Natural killer cell treated with Interleukin-12 subunit alpha and Interleukin-12 subunit beta and Interleukin-15 and Interleukin-18, amount 100 ng/mL, for 72 hours (primary cell): ENCODE data around the gene SMARCE1. TPM values are rescaled to one million over a fixed set of nuclear protein-coding genes. Genes with fewer than 3 reads are reported as not detected.

Source experiments
- ATAC-seq, 2 donors: fragments of 150-1000 bp; cut with Tn5 transposase in 1 of 2; sonication (Bioruptor Pico), chemical (Tn5 transposase) in 1 of 2; 2 replicates each; pipeline ENCODE4 v1.10.0; 2021
- DNase-seq: peaks from one replicate; pipeline ENCODE4 v3.0.0; 2022; ENCODE audit warnings: low spot score
- H3K27ac Mint-ChIP-seq, 2 donors: 1 replicate in 1 of 2; 2 replicates in 1 of 2; pipeline ENCODE4 v1.8.0; 2022; ENCODE audit warnings: mixed read lengths in 2 of 2, mild to moderate bottlenecking in 1 of 2, moderate library complexity in 1 of 2
- H3K27me3 Mint-ChIP-seq, 2 donors: 1 replicate in 1 of 2; 2 replicates in 1 of 2; pipeline ENCODE4 v1.8.0; 2022; ENCODE audit warnings: mixed read lengths in 2 of 2
- H3K36me3 Mint-ChIP-seq: one replicate; pipeline ENCODE4 v1.8.0; 2022; ENCODE audit warnings: mixed read lengths
- H3K4me1 Mint-ChIP-seq, 2 donors: 1 replicate in 1 of 2; 2 replicates in 1 of 2; pipeline ENCODE4 v1.8.0; 2022; ENCODE audit warnings: low read depth in 2 of 2, mixed read lengths in 2 of 2, mild to moderate bottlenecking in 1 of 2
- H3K4me3 Mint-ChIP-seq: one replicate; pipeline ENCODE4 v1.8.0; 2022; ENCODE audit warnings: mixed read lengths
- H3K9me3 Mint-ChIP-seq: 2 replicates; pipeline ENCODE4 v1.8.0; 2022; ENCODE audit warnings: mixed read lengths
- total RNA-seq, 2 donors: library from RNA; stranded (reverse); gene quantifications; one replicate each; pipeline ENCODE4 v1.2.3, GENCODE V29; 2022

SMARCE1 gene
- total RNA-seq, 2 donors from 2014 or later: 76.2 to 94.6 TPM

DNA sequence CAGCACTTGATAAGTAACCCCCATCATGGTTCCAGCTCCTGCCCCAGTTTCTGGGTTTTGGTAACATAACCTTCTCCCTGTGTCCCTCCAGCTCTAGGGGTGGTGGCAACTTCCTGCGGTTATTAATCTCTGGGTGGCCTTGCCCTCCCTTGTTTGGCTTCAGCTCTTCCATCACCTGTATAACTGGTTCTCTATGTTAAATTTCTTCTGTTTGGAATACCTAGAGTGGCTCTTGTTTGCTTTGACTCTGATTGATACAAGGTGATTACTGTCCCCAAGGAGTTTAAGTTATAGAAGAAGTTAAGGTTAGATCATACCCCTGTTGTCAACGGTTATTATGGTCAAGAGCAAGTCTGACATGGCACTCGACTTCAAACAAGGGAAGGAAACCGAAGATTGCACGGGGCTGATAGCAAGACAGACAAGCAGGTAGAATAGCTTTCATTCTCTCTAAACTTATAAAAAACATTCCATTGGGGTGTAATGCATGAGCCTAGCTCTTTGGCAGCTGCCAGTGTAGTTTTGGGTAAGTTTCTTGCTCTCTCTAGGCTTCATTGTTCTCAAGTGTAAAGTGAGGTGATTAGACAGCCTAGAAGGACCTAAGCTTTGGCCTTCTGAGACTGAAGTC, 71.4 kb downstream of the SMARCE1 start:
- peaks cover 15% of the 10 kb centered on the region for H3K9me3 Mint-ChIP-seq
- H3K27ac Mint-ChIP-seq: peak overlapping the region in 1 of 2 donors; percentile 3
- H3K4me3 Mint-ChIP-seq: no peak overlapping the region
- ATAC-seq (no peak), DNase-seq (no peak)
- peaks cover 49% of the 10 kb centered on the region for H3K36me3 Mint-ChIP-seq
- peaks cover 15 to 28% of the 10 kb centered on the region in 2 donors for H3K4me1 Mint-ChIP-seq
- H3K27me3 Mint-ChIP-seq: peaks cover 9 to 10% of the 10 kb centered on the region in 2 donors

Other genes starting within 250 kb of the SMARCE1 start
- gene TOP2A, start 229.9 kb downstream of the SMARCE1 start, total RNA-seq: 100 to 1,000 TPM in 1 of 2 donors, 10 to 100 TPM in 1; 96.7 to 116 TPM
- gene IGFBP4, start 204.4 kb downstream of the SMARCE1 start, total RNA-seq: under 1 TPM; 0.59 to 0.88 TPM
- gene TNS4, start 146.2 kb downstream of the SMARCE1 start, total RNA-seq: 1 to 10 TPM in 1 of 2 donors, under 1 TPM in 1; 0.76 to 2.9 TPM
- gene CCR7, start 82.3 kb downstream of the SMARCE1 start, total RNA-seq: 10 to 100 TPM; 65.7 to 71.1 TPM
- not detected for gene KRT222, start 17.4 kb upstream of the SMARCE1 start, total RNA-seq
- gene KRT24, start 55.9 kb upstream of the SMARCE1 start, total RNA-seq: not detected
- gene KRT25, start 107.5 kb upstream of the SMARCE1 start, total RNA-seq: not detected
- gene KRT26, start 124.4 kb upstream of the SMARCE1 start, total RNA-seq: not detected
- not detected for gene KRT27, start 134.7 kb upstream of the SMARCE1 start, total RNA-seq
- gene KRT28, start 152.1 kb upstream of the SMARCE1 start, total RNA-seq: not detected
- gene KRT10, start 174.8 kb upstream of the SMARCE1 start, total RNA-seq: 10 to 100 TPM; 26.8 to 42.3 TPM
- not detected for gene KRT12, start 219.4 kb upstream of the SMARCE1 start, total RNA-seq
- gene KRT20, start 237.4 kb upstream of the SMARCE1 start, total RNA-seq: not detected